Frontal cortex (tissue), 4 donors: ENCODE results near the gene SCAPER. TPM values are rescaled to one million over a fixed set of nuclear protein-coding genes. Genes with fewer than 3 reads are reported as not detected.
A peak's percentile ranks its signal among the peaks of the same experiment; 100 is the strongest.
"Not testable (repeated sequence)": the region's sequence is repeated elsewhere in the genome, so short reads cannot be mapped to it uniquely, and the experiment has no call there.

Experiments used
- DNase-seq, 2 donors: peaks; one replicate each; pipeline ENCODE4 v3.0.0; 2012; ENCODE audit warnings: low spot score in 2 of 2
- FAIRE-seq: peaks from 2 replicates; lab custom pipeline; 2012; peaks lifted over from hg19 to GRCh38; lab: Jason Lieb, UNC
- total RNA-seq: library from RNA; depleted of rRNA; stranded (reverse); fragments of >200 nt; gene quantifications from one replicate; pipeline ENCODE4 v1.2.3, GENCODE V29; 2014
- donor health status: control.
- donor health status: control.
- donor health status: control.

SCAPER gene
- total RNA-seq, 1 donor from 2014 or later: 76.6 TPM

DNA sequence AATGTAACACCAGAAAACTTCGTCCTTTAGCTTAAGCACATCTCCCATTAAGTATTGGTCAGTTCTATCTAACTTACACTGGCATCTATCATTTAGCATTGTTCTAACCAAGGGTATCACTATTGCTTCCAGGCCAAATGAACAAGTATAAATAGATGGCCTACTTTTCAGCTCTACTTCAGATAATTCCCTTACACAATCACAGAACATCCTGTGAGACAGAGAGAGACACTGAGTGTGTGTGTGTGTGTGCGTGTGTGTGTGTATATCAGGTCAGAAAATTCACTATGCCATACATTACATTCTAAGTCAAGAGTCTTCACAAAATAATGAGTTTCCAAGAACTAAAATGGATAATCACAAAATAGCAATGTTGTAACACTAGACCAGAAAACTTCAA is 39.1 kb downstream of the SCAPER start:
- FAIRE-seq (no peak), DNase-seq (no peak)

DNA sequence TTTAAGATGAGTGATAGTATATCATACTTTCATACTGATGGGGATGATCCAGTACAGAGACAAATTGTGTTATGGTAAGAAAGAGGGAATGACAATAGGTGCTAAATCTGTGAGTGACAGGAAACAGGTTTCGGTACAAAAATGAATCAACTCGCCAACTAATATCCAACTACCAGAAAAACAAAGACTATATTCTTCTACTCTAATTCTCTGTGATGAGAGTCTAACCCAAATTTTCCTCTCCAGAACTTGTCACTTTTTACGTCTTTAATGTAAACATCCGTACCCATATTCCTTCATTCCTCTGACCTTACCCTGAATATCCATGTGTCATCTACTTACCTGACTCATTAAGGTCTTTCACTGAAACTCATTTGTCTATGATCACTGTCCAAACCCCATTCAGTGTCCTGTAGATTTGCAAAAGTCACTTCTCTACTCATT is 39.6 kb downstream of the SCAPER start:
- FAIRE-seq (no peak), DNase-seq (no peak)

DNA sequence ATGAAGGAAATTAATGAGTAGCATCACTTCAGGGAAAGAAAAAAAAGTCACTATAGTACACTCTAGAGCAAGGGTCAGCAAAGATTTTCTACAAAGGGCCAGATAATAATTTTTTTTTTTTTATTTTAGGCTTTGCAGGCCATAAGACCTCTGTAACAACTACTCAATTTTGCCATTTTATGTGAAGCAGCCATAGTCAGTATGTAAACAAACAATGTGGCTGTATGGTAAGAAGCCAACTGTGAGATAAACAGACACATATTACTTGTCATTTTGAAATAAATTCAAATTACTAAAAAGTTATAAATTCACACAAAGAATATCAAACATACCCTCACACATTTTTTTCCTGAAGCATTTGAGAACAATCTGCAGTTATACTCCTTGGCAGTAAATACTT is 40.6 kb downstream of the SCAPER start:
- FAIRE-seq (no peak), DNase-seq (no peak)

GRCh38 chr15:76863693-76864092 is 41.4 kb downstream of the SCAPER start:
- FAIRE-seq (no peak), DNase-seq (no peak)

DNA sequence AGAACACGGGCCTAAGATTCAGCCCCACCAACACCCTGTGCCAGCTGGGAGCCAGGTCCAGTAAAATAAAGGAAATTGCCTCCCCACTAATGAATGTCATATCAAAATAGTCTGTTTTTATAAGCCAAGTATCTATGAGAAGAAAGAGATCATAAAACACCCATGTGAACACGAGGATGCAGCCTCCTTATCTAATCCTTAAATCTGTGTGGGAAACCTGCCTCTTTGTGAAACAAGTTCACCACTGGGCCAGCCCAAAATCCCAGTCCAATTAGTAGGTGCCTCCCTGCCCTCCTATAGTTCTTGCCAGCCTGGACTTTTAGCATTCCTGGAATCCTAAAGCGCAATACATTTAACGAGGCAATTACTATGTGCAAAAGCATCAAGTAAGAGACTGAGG is 42.0 kb downstream of the SCAPER start:
- no peak for FAIRE-seq

GRCh38 chr15:76861815-76862397 is 43.2 kb downstream of the SCAPER start:
- no peak for DNase-seq
- FAIRE-seq: no peak

More for the DNA sequence above, 42.0 kb downstream of the SCAPER start:
- no peak for DNase-seq

DNA sequence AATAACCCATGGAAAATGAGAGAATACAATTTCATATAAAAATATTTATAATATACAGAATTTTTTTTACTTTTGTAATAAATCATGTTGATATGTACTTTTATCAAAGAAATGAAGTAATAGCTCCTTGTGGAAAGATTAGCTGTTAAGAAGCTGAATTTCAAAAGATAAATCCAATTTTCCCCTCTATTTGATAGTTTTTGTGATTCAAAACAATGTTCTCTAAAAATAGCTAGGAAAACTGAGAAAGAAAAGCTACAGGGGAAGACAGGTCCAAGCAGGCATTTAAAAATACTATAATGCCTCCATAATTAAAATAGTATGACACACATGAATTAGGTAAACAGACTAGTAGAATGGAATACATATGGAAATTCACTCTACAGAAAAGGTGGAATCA is 44.9 kb downstream of the SCAPER start:
- no peak for DNase-seq
- FAIRE-seq: peak; percentile 74

DNA sequence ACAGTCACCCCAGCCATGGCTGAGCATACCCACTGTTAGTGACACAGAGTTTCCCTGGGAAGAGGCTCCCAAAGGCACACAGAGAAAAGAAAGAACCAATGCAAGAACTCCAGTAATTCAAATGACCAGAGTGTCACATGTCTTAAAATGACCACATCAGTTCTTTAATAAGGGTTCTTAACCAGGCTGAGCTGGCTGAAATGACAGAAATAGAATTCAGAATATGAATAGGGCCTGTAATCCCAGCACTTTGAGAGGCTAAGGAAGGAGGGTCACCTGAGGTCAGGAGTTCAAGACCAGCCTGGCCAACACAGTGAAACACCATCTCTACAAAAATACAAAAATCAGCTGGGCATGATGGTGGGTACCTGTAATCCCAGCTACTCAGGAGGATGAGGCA is 54.8 kb downstream of the SCAPER start:
- not testable (repeated sequence) for FAIRE-seq

GRCh38 chr15:76846782-76847181 is 58.4 kb downstream of the SCAPER start:
- DNase-seq (no peak), FAIRE-seq (no peak)

More for the DNA sequence above, 54.8 kb downstream of the SCAPER start:
- not testable (repeated sequence) for DNase-seq

GRCh38 chr15:76844096-76844495 is 61.0 kb downstream of the SCAPER start:
- no peak for DNase-seq
- FAIRE-seq: no peak

DNA sequence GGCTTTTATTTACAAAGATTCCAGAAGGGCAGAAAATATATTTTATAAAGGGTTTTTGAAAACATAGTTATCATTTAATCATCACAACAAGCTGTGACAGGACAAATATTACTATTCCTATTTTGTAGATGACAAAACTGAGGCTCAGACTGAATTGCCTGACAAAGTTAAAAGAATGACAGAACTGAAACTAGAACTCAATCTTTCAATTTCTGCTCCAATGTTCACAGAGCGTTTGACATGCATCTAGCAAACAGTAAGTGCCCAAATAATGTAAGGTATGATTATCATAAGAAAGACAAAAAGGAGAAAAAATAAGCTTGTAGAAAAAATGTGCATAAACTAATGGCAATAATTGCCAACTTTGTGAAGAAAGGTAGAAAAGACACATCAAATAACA is 61.9 kb downstream of the SCAPER start:
- DNase-seq: no peak
- FAIRE-seq: no peak

DNA sequence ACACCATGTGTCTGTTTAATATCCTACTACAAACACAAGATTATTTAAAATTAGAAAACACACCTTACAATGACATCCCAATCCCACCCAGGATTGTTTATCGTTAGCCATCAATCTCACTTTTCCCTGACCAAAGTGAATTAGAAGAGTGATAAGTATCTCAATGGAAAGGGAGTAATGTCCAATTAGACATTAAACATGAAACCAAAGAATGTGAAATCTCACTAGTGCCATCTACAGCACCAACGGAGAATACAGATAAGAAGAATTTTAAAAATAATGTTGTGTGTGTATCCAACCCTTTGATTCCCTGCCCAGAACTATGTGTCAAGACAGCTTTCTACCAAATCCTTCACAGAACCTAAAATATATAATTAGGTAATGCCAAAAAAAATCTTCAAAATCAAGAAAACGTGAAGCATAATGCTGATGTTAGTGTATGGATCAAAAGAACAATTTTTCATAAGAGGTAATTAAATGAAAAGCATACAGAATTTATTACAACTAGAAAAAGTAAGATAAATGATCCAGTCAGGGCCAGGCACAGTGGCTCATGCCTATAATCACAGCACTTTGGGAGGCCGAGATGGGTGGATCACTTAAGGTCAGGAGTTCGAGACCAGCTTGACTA is 64.2 kb downstream of the SCAPER start:
- DNase-seq (no peak), FAIRE-seq (peak; percentile 8)

DNA sequence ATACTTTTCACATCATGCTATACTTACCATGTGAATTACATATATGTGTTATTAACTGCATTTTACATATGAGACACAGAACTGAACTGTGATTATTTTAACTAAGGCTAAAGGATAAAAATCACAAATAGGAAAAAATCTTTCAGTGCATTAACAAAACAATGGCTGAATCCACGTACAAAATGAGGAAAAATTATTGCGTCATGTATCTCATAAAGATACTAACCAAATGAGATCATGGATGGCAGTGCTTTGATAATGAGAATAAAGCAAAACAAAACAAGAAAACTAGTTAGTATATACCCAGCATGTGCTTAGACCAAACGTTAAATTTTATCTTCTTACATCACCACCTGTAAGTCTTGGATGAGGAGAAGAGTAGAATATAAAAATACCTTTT is 66.0 kb downstream of the SCAPER start:
- FAIRE-seq: no peak
- no peak for DNase-seq

GRCh38 chr15:76837474-76837873 is 67.7 kb downstream of the SCAPER start:
- no peak for DNase-seq
- FAIRE-seq: no peak

DNA sequence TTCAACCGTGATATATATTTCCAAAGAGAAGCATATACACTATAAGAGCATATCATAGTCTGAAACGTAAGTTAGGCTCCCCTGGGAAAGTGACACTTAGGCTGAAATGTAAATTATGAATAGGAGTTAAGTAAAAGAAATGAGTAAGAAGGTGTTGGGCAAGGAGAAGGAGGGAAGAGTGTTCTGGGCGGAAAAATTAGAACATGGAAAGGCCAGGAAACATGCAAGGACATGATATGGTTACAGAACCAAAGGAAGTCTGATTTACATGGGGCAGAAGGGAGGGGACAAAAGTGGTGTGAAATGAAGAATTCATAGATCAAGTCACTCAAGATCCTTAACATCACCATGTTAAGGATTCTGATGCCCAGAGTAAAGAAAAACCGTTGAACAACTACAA is 75.2 kb downstream of the SCAPER start:
- DNase-seq (no peak), FAIRE-seq (no peak)

DNA sequence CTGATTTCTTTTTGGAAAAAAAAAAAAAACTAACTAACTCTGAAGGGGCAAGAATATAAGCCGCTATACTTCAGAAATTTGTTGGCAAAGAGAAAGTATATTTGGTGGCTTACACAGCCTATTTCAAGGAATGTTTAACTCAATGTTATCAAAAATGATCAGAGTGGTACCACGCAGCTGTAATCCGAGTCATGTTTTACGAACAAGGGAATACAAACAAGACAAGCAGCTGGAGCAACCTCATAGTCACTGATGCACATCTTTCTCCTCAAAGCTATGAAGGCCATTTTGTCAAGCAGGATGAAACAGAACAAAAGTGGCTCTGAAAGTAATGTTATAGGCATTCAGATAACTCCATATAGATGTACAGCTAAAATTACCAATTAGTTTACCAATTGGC is 81.2 kb downstream of the SCAPER start:
- no peak for DNase-seq
- no peak for FAIRE-seq

DNA sequence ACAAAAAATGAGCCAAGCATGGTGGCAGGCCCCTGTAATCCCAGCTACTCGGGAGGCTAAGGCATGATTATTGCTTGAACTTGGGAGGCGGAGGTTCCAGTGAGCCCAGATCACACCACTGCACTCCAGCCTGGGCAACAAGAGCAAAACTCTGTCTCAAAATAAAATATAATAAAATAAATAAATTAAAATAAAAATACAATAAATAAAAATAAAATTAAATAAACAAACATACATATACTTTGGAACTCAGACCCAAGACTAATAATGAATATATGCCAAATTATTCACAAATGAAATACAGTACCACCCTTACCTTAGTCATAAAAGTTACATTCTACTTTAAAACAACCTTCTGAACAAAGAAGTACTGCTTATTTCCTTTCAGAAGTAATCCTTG is 81.8 kb downstream of the SCAPER start:
- FAIRE-seq: no peak
- DNase-seq: no peak

DNA sequence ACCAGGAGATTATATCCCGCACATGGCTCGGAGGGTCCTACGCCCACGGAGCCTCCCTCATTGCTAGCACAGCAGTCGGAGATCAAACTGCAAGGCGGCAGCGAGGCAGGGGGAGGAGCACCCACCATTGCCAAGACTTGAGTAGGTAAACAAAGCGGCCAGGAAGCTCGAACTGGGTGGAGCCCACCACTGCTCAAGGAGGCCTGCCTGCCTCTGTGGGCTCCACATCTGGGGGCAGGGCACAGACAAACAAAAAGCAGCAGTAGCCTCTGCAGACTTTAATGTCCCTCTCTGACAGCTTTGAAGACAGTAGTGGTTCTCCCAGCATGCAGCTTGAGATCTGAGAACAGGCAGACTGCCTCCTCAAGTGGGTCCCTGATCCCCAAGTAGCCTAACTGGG is 86.2 kb downstream of the SCAPER start:
- FAIRE-seq, DNase-seq: not testable (repeated sequence)

DNA sequence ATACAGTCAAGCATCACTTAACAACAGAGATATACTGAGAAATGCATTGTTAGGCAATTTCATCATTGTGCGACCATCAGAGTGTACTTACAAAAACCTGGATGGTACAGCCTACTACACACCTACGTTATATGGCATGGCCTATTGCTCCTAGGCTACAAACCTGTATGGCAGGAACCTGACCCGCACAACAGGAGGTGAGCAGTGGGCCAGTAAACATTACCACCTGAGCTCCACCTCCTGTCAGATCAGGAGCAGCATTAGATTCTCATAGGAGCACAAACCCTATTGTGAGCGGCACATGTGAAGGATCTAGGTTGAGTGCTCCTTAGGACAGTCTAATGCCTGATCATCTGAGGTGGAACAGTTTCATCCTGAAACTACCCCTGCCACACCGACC is 89.7 kb downstream of the SCAPER start:
- FAIRE-seq (no peak), DNase-seq (no peak)

GRCh38 chr15:76812381-76812780 is 92.8 kb downstream of the SCAPER start:
- DNase-seq (no peak), FAIRE-seq (no peak)

GRCh38 chr15:76809412-76810103 is 95.6 kb downstream of the SCAPER start:
- DNase-seq: no peak
- no peak for FAIRE-seq
